ENCODE data around the gene TTC27. TPM values are rescaled to one million over a fixed set of nuclear protein-coding genes. Genes with fewer than 3 reads are reported as not detected.

Gene TTC27
- polyA plus RNA-seq, 4 donors, result 20.5 to 23.9 (median 23.2) TPM

DNA sequence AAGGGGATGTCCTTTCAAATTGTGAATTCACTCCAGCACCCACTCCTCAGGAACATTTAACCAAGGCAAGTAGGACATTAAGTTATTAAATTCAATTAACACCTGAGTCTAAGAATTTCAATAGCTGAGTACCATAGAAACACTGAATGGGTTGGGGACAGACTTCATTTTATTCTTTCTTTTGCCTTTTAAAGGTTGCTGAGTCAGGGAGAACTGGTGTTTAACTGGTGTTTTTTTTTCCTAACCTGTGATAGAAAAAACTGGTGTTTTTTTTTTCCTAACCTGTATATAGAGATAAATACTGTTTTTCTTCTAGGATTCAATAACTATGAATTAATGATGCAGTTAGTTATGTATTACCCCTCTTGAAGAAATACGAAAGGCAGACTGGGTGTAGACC, 38.9 kb downstream of the TTC27 start:
- DNase-seq (ENCODE audit: low read depth in 4 of 4, low spot score in 3 of 4), result no peak

DNA sequence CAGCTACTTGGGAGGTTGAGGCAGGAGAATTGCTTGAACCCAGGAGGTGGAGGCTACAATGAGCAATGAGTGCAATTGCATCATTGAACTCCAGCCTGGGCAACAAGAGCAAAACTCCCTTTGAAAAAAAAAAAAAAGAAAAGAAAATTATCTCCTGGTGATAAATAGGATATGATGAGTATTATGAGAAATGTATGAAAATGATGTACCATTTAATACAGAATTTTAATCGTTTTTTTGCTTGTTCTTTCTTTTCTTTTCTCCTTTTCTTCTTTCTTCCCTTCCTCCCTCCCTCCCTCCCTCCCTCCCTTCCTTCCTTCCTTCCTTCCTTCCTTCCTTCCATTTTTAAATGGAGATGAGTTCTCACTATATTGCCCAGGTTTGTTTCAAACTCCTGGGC, 40.4 kb downstream of the TTC27 start:
- DNase-seq (ENCODE audit: low read depth in 4 of 4, low spot score in 3 of 4), result no peak

GRCh38 chr2:32671885-32672533, 44.2 kb downstream of the TTC27 start:
- DNase-seq (ENCODE audit: low read depth in 4 of 4, low spot score in 3 of 4), result no peak

DNA sequence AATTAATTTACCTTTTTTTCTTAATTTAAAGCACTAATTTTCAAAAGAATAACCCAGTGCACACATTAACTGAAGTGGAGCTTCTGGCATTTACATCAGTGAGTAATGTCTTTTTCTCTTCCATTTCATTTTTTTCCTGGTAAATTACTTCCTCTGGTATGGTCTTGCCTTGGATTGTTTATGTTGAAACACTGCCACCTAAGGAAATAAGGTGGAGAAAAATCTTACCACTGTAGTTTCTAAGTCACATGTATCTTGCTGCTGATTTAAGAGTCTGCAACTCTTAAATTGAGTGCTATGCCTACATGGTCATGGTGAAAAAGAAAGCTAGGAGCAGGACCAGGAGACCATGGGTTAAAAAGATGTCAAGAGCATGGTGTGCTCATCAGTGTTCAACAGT, 51.0 kb downstream of the TTC27 start:
- no peak for DNase-seq (ENCODE audit: low read depth in 4 of 4, low spot score in 3 of 4)

GRCh38 chr2:32680942-32681341, 53.1 kb downstream of the TTC27 start:
- no peak for DNase-seq (ENCODE audit: low read depth in 4 of 4, low spot score in 3 of 4)

GRCh38 chr2:32683520-32684086, 55.8 kb downstream of the TTC27 start:
- DNase-seq (ENCODE audit: low read depth in 4 of 4, low spot score in 3 of 4), result no peak

DNA sequence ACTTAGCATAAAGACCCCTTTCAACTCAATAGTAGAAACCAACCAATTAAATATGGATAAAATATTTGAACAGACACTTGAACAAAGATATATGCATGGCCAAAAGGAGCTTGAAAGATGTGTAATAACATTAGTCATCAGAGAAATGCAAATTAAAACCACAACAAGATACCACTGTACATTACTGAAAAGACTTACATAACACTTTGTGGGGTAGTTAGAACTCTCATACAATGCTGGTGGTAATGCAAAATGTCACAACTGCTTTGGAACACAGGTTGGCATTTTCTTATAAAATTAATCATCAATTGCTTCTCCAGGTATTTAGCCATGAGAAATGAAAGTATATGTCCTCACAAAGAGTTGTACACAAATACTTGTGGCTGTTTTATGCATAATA, 60.7 kb downstream of the TTC27 start:
- no peak for DNase-seq (ENCODE audit: low read depth in 4 of 4, low spot score in 3 of 4)

- DNase-seq (ENCODE audit: low read depth in 4 of 4, low spot score in 3 of 4), result no peak
Measured at GRCh38 chr2:32691678-32692077, 63.8 kb downstream of the TTC27 start.

GRCh38 chr2:32696439-32696838, 68.6 kb downstream of the TTC27 start:
- no peak for DNase-seq (ENCODE audit: low read depth in 4 of 4, low spot score in 3 of 4)

- no peak for DNase-seq (ENCODE audit: low read depth in 4 of 4, low spot score in 3 of 4)
Measured at GRCh38 chr2:32697156-32697555, 69.3 kb downstream of the TTC27 start.

- DNase-seq (ENCODE audit: low read depth in 4 of 4, low spot score in 3 of 4), result no peak
Measured at GRCh38 chr2:32699151-32699550, 71.3 kb downstream of the TTC27 start.

GRCh38 chr2:32701806-32702205, 74.0 kb downstream of the TTC27 start:
- no peak for DNase-seq (ENCODE audit: low read depth in 4 of 4, low spot score in 3 of 4)

GRCh38 chr2:32702303-32703064, 74.6 kb downstream of the TTC27 start:
- DNase-seq (ENCODE audit: low read depth in 4 of 4, low spot score in 3 of 4), result no peak

GRCh38 chr2:32706815-32707579, 79.1 kb downstream of the TTC27 start:
- DNase-seq (ENCODE audit: low read depth in 4 of 4, low spot score in 3 of 4), result no peak

DNA sequence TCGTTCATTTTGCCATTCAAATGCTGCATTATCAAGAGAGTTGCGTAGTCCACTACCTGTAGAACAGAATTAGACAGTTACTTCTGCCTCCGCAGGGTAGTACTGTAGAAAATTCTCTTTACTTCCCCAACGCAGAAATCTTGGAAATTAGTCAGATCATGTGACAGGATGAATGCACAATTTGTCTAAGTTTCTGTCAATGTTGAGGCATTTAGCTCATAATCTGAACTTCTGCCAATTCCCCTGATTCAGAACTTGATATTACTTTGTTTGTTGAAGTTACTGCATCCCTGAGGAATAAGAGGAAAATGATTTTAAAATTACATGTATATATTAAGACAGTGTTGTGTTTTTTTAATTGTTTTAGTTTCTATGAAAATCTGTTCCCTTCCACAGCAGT, 83.4 kb downstream of the TTC27 start:
- DNase-seq (ENCODE audit: low read depth in 4 of 4, low spot score in 3 of 4), result peak in 3 of 4 donors; percentile 3 to 13 (median 7)

GRCh38 chr2:32711908-32712501, 84.2 kb downstream of the TTC27 start:
- DNase-seq (ENCODE audit: low read depth in 4 of 4, low spot score in 3 of 4), result no peak

- no peak for DNase-seq (ENCODE audit: low read depth in 4 of 4, low spot score in 3 of 4)
Measured at GRCh38 chr2:32712870-32713269, 85.0 kb downstream of the TTC27 start.

- DNase-seq (ENCODE audit: low read depth in 4 of 4, low spot score in 3 of 4), result no peak
Measured at GRCh38 chr2:32714521-32714920, 86.7 kb downstream of the TTC27 start.

DNA sequence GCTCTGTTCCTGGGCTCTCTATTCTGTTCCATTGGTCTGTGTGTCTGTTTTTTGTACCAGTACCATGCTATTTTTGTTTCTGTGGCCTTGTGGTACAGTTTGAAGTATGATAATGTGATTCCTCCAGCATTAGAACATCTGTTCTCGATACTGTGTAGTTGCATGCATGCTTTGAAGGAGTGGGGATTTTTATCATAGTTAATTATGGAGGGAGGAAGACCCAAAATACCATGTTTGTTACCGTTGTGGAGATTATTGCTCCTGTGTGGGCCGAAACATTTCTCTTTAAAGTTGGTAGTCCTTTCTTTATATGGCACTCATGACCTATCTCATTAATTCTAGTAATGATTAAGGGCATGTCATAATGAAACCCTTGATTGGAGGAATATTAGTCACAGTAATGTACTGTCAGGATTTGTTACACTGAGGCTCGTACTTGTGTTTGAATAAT, 87.6 kb downstream of the TTC27 start:
- DNase-seq (ENCODE audit: low read depth in 4 of 4, low spot score in 3 of 4), result no peak

DNA sequence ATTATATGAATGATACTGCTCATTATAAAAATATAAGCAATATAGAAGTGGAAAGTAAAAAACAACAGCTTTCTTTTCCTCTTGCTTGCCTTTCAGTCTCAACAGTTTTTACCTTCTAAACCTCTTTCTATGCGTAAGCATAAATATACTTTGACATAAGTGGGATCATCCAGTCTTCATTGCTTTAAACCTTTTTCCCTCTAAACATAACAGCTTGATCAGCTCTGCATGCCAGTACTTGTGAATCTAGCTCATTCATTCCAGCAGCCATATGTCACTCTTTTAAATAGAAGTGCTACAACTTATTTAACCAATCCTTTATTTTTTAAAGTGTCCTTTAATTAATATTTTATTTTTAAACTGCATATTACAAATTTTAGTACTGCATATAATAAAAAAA, 88.1 kb downstream of the TTC27 start:
- DNase-seq (ENCODE audit: low read depth in 4 of 4, low spot score in 3 of 4), result no peak

DNA sequence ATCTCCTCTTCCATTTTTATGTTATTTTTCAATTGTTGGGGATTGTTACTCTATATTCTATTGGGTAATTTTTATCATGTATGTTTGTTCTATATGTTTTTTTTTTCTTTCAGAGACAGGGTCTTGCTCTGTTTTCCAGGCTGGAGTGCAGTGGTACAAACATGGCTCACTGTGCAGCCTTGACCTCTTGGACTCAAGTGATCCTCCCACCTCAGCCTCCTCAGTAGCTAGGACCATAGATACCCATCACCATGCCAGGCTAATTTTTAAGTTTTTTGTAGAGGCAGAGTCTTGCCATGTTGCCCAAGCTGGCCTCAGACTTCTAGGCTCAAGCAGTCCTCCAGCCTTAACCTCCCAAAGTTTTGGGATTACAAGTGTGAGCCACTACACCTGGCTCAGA, 88.7 kb downstream of the TTC27 start:
- DNase-seq (ENCODE audit: low read depth in 4 of 4, low spot score in 3 of 4), result no peak

All from right renal pelvis (tissue), 4 donors.